ENCODE measurements around the gene RFX3.

DNA sequence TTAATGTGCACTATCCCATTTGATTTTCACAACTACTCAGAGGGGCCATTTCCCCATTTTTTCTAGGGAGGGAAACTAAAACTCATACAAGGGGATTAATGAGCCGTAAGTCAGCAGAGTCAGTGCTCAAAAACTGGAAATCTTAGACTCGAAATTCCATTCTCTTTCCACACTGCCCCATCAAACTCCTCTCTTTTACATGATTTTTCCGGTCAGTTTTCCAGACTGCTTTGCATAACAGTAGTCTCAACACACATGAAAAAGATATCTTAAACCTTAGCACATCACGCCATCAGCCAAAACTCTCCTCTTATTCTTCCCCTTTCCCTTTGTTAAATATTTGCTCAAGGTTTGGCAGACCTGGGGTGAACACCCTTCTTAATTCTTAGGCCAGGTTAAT lies 332.0 kb downstream of the RFX3 start:
- TF ChIP-seq EP300 (IDR thresholded peaks at IDR 0.05) (no peak), POLR2A (IDR thresholded peaks at IDR 0.05) (no peak)
- TF ChIP-seq, protein P1, sequence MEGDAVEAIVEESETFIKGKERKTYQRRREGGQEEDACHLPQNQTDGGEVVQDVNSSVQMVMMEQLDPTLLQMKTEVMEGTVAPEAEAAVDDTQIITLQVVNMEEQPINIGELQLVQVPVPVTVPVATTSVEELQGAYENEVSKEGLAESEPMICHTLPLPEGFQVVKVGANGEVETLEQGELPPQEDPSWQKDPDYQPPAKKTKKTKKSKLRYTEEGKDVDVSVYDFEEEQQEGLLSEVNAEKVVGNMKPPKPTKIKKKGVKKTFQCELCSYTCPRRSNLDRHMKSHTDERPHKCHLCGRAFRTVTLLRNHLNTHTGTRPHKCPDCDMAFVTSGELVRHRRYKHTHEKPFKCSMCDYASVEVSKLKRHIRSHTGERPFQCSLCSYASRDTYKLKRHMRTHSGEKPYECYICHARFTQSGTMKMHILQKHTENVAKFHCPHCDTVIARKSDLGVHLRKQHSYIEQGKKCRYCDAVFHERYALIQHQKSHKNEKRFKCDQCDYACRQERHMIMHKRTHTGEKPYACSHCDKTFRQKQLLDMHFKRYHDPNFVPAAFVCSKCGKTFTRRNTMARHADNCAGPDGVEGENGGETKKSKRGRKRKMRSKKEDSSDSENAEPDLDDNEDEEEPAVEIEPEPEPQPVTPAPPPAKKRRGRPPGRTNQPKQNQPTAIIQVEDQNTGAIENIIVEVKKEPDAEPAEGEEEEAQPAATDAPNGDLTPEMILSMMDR (IDR thresholded peaks at IDR 0.05) = no peak
